ENCODE data around the gene HOMER2. TPM values are rescaled to one million over a fixed set of nuclear protein-coding genes. Genes with fewer than 3 reads are reported as not detected.
A peak's percentile ranks its signal among the peaks of the same experiment; 100 is the strongest.
"Not testable (repeated sequence)": the region's sequence is repeated elsewhere in the genome, so short reads cannot be mapped to it uniquely, and the experiment has no call there.

Gene HOMER2
- total and polyA plus RNA-seq, 8 donors, result 2.9 to 144 (median 70.7) TPM

DNA sequence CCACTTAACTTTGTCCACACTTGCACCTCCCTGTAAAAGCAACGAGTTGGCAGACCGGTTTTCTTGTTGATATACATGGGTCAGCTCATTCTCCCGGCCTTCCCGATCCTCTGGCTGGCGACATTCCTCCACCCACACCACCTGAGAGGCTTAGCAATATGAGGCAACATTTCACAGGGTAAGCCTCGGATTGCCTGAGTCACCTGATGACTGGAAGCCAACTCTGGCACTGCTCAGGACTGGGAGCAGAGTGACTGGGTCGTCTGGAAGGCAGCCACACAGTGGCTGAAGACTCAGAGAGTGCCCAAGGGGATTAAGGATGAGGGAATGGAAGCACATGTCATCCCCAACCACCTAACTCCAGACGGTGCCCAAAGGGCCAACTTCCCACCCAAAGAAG lies 9.8 kb downstream of the HOMER2 start:
- WGBS, 5 donors, result 28 to 53% (median 37%) methylated on average over 8 of the region's 8 CpGs
- no peaks in the 10 kb centered on the region for H3K27me3 ChIP-seq
- TF ChIP-seq EP300 (IDR thresholded peaks at IDR 0.05) (no peak), POLR2AphosphoS5 (IDR thresholded peaks at IDR 0.05) (peak in 2 of 3 donors; percentile 62 to 85)
- intact Hi-C loops (cut with DNase I; ENCODE audit: low total_unique reads), result no loop called here
- H3K9me3 ChIP-seq, result no peaks in the 10 kb centered on the region
- H3K4me3 ChIP-seq, result no peak overlapping the region
- H3K4me1 ChIP-seq, result peaks cover 8 to 32% (median 22%) of the 10 kb centered on the region in 4 donors
- no peaks in the 10 kb centered on the region for H3K36me3 ChIP-seq
- H3K27ac ChIP-seq, result peak overlapping the region; percentile 6 to 66 (median 63)
- peak; percentile 79 to 91 for DNase-seq

DNA sequence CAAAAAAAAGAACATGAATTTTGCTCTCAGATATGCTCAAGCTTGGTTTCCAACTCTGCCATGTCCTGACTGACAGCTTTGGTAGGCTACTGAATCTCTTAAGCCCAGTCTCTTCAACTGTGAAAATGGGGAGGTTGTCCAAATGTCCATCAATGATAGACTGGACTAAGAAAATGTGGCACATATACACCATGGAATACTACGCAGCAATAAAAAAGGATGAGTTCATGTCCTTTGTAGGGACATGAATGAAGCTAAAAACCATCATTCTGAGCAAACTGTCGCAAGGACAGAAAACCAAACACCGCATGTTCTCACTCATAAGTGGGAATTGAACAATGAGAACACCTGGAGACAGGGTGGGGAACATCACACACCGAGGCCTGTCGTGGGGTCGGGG lies 12.8 kb downstream of the HOMER2 start:
- H3K27me3 ChIP-seq; H3K36me3 ChIP-seq; DNase-seq; intact Hi-C loops (cut with DNase I; ENCODE audit: low total_unique reads); H3K27ac ChIP-seq; H3K9me3 ChIP-seq; H3K4me3 ChIP-seq: not testable (repeated sequence)
- WGBS, 5 donors, result 96 to 99% (median 96%) methylated on average over 6 of the region's 6 CpGs
- H3K4me1 ChIP-seq, result peaks cover 8 to 47% (median 27%) of the 10 kb centered on the region in 4 donors

DNA sequence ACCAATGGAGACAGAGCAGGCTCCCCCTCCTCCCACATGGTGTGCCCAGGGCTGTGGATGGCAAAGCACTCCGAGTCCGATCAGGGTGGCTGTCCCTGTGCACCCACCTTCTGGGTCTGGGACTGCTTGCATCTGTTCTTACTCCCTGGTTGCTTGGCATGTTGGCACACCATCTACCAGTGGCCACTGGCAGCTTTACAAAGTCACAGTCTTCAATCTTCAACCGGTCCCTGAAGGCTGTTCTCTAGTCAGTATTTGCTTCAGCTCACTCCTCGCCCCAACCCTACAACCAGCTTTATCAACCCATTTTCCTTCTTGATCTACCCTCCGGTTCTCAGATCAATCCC lies 14.8 kb downstream of the HOMER2 start:
- no peak overlapping the region for H3K4me3 ChIP-seq
- intact Hi-C loops (cut with DNase I; ENCODE audit: low total_unique reads), result no loop called here
- TF ChIP-seq POLR2AphosphoS5 (IDR thresholded peaks at IDR 0.05), result no peak
- TF ChIP-seq, protein P1, sequence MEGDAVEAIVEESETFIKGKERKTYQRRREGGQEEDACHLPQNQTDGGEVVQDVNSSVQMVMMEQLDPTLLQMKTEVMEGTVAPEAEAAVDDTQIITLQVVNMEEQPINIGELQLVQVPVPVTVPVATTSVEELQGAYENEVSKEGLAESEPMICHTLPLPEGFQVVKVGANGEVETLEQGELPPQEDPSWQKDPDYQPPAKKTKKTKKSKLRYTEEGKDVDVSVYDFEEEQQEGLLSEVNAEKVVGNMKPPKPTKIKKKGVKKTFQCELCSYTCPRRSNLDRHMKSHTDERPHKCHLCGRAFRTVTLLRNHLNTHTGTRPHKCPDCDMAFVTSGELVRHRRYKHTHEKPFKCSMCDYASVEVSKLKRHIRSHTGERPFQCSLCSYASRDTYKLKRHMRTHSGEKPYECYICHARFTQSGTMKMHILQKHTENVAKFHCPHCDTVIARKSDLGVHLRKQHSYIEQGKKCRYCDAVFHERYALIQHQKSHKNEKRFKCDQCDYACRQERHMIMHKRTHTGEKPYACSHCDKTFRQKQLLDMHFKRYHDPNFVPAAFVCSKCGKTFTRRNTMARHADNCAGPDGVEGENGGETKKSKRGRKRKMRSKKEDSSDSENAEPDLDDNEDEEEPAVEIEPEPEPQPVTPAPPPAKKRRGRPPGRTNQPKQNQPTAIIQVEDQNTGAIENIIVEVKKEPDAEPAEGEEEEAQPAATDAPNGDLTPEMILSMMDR (IDR thresholded peaks at IDR 0.05), result no peak
- no peak for TF ChIP-seq EP300 (IDR thresholded peaks at IDR 0.05)
- no peak for TF ChIP-seq POLR2A (IDR thresholded peaks at IDR 0.05)
- no peak overlapping the region for H3K27ac ChIP-seq
- H3K27me3 ChIP-seq, result no peaks in the 10 kb centered on the region
- WGBS, 5 donors, result 59 to 75% (median 68%) methylated on average over 5 of the region's 5 CpGs
- DNase-seq, result no peak
- H3K9me3 ChIP-seq, result no peaks in the 10 kb centered on the region
- H3K36me3 ChIP-seq, result no peaks in the 10 kb centered on the region
- peaks cover 8 to 33% (median 24%) of the 10 kb centered on the region in 4 donors for H3K4me1 ChIP-seq

DNA sequence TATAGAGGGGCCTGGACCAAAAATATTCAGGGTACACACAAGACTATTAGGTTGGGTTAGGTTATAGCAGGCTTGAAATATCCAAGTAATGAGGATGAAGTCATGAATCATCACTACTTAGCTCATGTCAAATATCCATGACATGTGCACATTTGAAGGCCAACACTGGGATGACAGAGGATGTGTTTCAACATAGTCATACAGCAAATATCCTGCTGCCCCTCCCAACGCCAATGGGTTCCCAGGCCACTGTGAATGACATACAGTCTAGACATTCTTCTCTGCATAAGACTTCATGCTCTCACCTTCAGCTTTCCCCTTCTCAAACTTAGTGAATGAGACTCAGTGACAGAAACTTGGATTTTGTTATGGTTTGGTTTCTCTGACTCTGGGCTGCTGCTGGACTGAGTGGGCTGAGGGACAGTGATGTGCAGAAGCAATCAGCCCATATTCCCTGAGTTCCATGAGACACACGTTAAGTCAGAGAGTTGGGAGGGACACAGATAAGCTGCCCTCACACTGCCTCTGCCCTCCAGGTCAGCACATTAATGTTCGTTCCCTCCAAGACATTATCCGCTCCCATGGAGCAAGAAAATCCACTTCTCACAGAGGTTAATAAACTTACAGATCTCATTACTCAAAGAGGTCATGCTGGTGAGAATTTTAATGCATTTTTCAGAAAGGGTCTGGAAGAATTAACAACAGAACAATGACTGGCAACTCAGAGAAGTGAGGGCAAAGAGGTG lies 15.4 kb downstream of the HOMER2 start:
- Histone ChIP-seq H3K9me3 (no peaks in the 10 kb centered on the region), H3K4me1 (peaks cover 4 to 29% (median 22%) of the 10 kb centered on the region in 4 donors), H3K36me3 (no peaks in the 10 kb centered on the region), H3K4me3 (no peak overlapping the region), H3K27me3 (no peaks in the 10 kb centered on the region), H3K27ac (no peak overlapping the region)
- TF ChIP-seq, protein P1 (IDR thresholded peaks at IDR 0.05), result no peak
- no peak for TF ChIP-seq EP300 (IDR thresholded peaks at IDR 0.05)
- TF ChIP-seq POLR2A (IDR thresholded peaks at IDR 0.05), result no peak
- no peak for TF ChIP-seq POLR2AphosphoS5 (IDR thresholded peaks at IDR 0.05)
- intact Hi-C loops (cut with DNase I; ENCODE audit: low total_unique reads), result no loop called here
- WGBS, 5 donors, result 56 to 72% (median 61%) methylated on average over 4 of the region's 4 CpGs
- no peak for DNase-seq

DNA sequence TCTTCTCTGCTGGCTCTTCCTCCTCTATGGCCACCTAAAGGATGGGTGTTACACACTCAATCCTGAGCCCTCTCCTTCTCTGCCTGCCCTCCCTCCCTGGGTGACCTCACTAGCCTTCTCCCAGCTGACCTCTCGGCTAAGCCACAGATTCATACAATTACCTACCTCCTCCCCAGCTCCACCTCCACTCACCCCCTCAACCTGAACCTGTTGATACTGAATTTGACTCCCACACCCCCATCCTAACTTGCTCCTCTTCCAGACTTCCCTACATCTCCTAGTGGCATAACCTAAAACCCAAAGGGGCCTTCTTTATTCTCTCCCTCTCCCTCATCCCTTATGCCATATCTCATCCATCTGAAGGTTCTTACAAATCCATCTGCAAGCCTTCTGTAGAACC lies 17.1 kb downstream of the HOMER2 start:
- no peaks in the 10 kb centered on the region for H3K36me3 ChIP-seq
- TF ChIP-seq POLR2AphosphoS5 (IDR thresholded peaks at IDR 0.05) (no peak), POLR2A (IDR thresholded peaks at IDR 0.05) (no peak), EP300 (IDR thresholded peaks at IDR 0.05) (no peak)
- TF ChIP-seq, protein P1 (IDR thresholded peaks at IDR 0.05), result no peak
- WGBS, 5 donors, result 43 to 73% (median 60%) methylated on average over 1 of the region's 1 CpG
- no peak for DNase-seq
- H3K4me3 ChIP-seq, result no peak overlapping the region
- intact Hi-C loops (cut with DNase I; ENCODE audit: low total_unique reads), result no loop called here
- no peaks in the 10 kb centered on the region for H3K9me3 ChIP-seq
- peaks cover 0 to 19% (median 11%) of the 10 kb centered on the region in 4 donors for H3K4me1 ChIP-seq
- no peaks in the 10 kb centered on the region for H3K27me3 ChIP-seq
- no peak overlapping the region for H3K27ac ChIP-seq

All from stomach (tissue), 9 donors.